Cardiac ventricle fibroblast (primary cell): Measurements from ENCODE around the gene SLC4A1AP. TPM values are rescaled to one million over a fixed set of nuclear protein-coding genes. Genes with fewer than 3 reads are reported as not detected.

Source experiments
- total RNA-seq: library from RNA; depleted of rRNA; stranded (reverse); fragments of >200 nt; gene quantifications from 2 replicates; pipeline ENCODE4 v1.2.3, GENCODE V29; 2015

SLC4A1AP gene
- total RNA-seq, result 11.2 and 12.2 TPM in 2 replicates

GRCh38 chr2:27663285-27664153, at the start of gene SLC4A1AP, which contains the start of gene SUPT7L:
Gene SLC4A1AP, plus strand, starts transcription at chr2:27663889. Its CDS starts 26 bp downstream, at chr2:27663915.
Gene SUPT7L, minus strand, starts transcription at chr2:27663614. Its CDS starts 1,422 bp downstream, at chr2:27662192.

DNA sequence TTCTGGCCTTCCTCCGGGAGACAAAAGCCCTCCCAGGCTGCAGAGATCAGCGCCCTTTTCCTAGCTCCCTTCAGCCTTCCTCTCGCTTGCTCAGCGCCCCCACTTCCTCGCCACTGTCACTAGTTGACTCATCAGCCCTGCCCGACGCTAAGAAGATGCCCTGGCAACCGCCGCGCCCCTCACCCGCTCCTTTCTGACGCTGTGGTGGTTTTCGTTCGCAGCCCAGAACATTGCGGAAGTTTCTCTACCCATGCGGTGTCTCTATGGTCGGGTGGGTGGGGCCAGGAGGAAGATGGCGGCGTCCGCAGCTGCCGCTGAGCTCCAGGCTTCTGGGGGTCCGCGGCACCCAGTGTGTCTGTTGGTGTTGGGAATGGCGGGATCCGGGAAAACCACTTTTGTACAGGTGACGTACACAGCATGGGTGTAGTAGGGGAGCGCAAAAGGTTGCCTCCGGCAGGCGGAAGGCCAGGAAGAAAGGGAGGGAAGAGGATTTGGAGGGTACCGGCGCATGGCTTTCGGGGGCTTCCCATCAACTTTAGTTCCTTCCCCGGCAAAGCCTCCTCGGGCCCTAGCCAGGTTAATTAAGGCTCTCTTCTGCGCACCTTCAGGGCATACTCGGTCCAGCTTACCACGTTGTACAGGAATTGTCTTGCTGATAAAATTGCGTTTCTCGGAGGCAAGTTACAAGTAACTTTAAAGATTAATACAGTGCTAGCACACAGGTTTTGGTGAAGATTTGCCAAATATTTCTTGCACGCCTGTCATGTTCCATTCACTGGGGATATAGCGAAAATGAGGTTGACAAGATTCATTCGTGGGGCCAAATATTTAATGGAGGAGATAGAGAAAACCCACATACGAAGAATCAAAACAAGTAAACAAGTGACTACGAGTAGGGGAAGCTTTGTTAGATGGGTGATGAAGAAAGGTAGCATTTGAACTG, 34.7 kb upstream of the SLC4A1AP start, which contains the start of the genes CCDC121 and GPN1:
CCDC121 (minus strand) TSS at position 246 of the 943 bp plus-strand sequence. CDS start 1,213 bp downstream, outside the sequence.
GPN1 (plus strand) TSS at position 284 of the 943 bp plus-strand sequence; CDS start at position 293, 9 bp downstream.

Other genes with a start within 250 kb of the SLC4A1AP start
- 74.3 and 82.3 TPM in 2 replicates for gene NRBP1, start 235.3 kb upstream of the SLC4A1AP start, total RNA-seq
- not detected in 2 replicates for gene KRTCAP3, start 221.5 kb upstream of the SLC4A1AP start, total RNA-seq
- 10.6 and 21.5 TPM in 2 replicates for gene IFT172, start 174.1 kb upstream of the SLC4A1AP start, total RNA-seq
- 30.8 and 42.8 TPM in 2 replicates for gene FNDC4, start 168.7 kb upstream of the SLC4A1AP start, total RNA-seq
- gene GCKR, start 167.1 kb upstream of the SLC4A1AP start, total RNA-seq, result 0.34 and 0.44 TPM in 2 replicates
- gene ZNF512, start 80.8 kb upstream of the SLC4A1AP start, total RNA-seq, result 9.9 and 29.8 TPM in 2 replicates
- gene CCDC121, start 34.9 kb upstream of the SLC4A1AP start, total RNA-seq, result 1.7 and 2.5 TPM in 2 replicates
- 14.7 and 17.6 TPM in 2 replicates for gene GPN1, start 34.8 kb upstream of the SLC4A1AP start, total RNA-seq
- 10.0 and 12.2 TPM in 2 replicates for gene SUPT7L, start 275 bp upstream of the SLC4A1AP start, total RNA-seq
- 98.1 and 106 TPM in 2 replicates for gene MRPL33, start 107.8 kb downstream of the SLC4A1AP start, total RNA-seq
- 0.75 and 1.3 TPM in 2 replicates for gene RBKS, start 226.5 kb downstream of the SLC4A1AP start, total RNA-seq
- 22.8 and 23.5 TPM in 2 replicates for gene BABAM2, start 226.8 kb downstream of the SLC4A1AP start, total RNA-seq